ENCODE measurements around the gene SLC35A4. TPM values are rescaled to one million over a fixed set of nuclear protein-coding genes. Genes with fewer than 3 reads are reported as not detected.

SLC35A4 gene, protein sequence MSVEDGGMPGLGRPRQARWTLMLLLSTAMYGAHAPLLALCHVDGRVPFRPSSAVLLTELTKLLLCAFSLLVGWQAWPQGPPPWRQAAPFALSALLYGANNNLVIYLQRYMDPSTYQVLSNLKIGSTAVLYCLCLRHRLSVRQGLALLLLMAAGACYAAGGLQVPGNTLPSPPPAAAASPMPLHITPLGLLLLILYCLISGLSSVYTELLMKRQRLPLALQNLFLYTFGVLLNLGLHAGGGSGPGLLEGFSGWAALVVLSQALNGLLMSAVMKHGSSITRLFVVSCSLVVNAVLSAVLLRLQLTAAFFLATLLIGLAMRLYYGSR
- 10 to 100 TPM; 13.1 to 64.1 (median 34.1) TPM for total RNA-seq

GRCh38 chr5:140564196-140565023 is at the start of gene SLC35A4, which contains the start of gene APBB3:
TSS of gene SLC35A4 (plus strand) at chr5:140564828. CDS start at chr5:140567170, 2,342 bp downstream.
TSS of gene APBB3 (minus strand) at chr5:140564598. CDS start at chr5:140564245, 353 bp downstream.
- Histone ChIP-seq H3K4me1 (replicated peaks in 1 of 2) (peaks cover 18 to 22% of the 10 kb centered on the region in 2 donors), H3K27ac (peak within 1 kb of the TSS; percentile 95 to 96), H3K4me3 (peak within 1 kb of the TSS; percentile 73 to 92 (median 79))
- WGBS, 10 experiments = 0 to 5% (median 2%) methylated on average over 4 to 14 of the region's 74 CpGs; no CpG with 5 or more reads in 6 of the 10 experiments
- peak; percentile 80 to 93 (median 88) for ATAC-seq (replicated peaks in 6 of 8)
- in situ Hi-C loops (cut with MboI; ENCODE audit: low pct_unique_long_range_greater_than_20kb in 2 of 9, low sequenced_read_pairs in 9 of 9, unreplicated experiment in 9 of 9) = loop anchor here in 3 of 9 experiments (25.0 kb wide), 2 partner anchors 98 to 123 kb away; partner anchors contain the start of genes DND1 (in 2 of the 3), WDR55 (in 2 of the 3), HARS1 (in 1 of the 3) and HARS2 (in 1 of the 3)

- in situ Hi-C loops (cut with MboI; ENCODE audit: low pct_unique_long_range_greater_than_20kb in 2 of 9, low sequenced_read_pairs in 9 of 9, unreplicated experiment in 9 of 9) = no loop called here
- 88 to 100% (median 94%) methylated on average over 2 of the region's 2 CpGs for WGBS, 10 experiments
- no peak overlapping the region for H3K27ac ChIP-seq
- no peak for ATAC-seq (replicated peaks in 6 of 8)
- H3K4me1 ChIP-seq (replicated peaks in 1 of 2) = no peaks in the 10 kb centered on the region
- H3K4me3 ChIP-seq = no peak overlapping the region
Measured at GRCh38 chr5:140524003-140524402, 40.6 kb upstream of the SLC35A4 start.

DNA sequence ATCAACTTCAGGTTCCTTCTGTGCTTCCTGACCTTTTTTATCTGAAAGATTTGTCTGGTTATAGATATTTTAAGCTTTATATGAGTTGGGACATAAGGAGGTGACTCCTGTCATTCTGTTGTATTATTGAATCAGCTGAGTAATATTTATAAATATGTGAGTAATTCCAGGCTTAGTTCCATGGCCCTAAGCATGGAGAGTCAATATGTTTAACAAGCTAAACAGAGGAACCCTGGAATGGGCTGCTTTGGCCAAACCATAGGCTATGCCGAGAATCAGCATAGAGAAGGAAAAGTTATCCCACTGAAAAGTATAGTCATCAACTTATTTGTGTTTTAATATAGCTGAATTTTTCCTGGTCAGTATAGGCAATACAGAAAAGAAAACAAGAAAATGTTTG is 24.4 kb upstream of the SLC35A4 start:
- Histone ChIP-seq H3K27ac (no peak overlapping the region), H3K4me3 (no peak overlapping the region), H3K4me1 (replicated peaks in 1 of 2) (no peaks in the 10 kb centered on the region)
- in situ Hi-C loops (cut with MboI; ENCODE audit: low pct_unique_long_range_greater_than_20kb in 2 of 9, low sequenced_read_pairs in 9 of 9, unreplicated experiment in 9 of 9) = loop anchor here in 1 of 9 experiments (25.0 kb wide), 1 partner anchor 103 kb away; no protein-coding TSS in a partner anchor
- 88 to 100% (median 100%) methylated on average over 1 of the region's 1 CpG; no CpG with 5 or more reads in 1 of the 10 experiments for WGBS, 10 experiments
- no peak for ATAC-seq (replicated peaks in 6 of 8)

GRCh38 chr5:140542972-140543371 is 21.7 kb upstream of the SLC35A4 start:
- in situ Hi-C loops (cut with MboI; ENCODE audit: low pct_unique_long_range_greater_than_20kb in 2 of 9, low sequenced_read_pairs in 9 of 9, unreplicated experiment in 9 of 9) = loop anchor here in 1 of 9 experiments (25.0 kb wide), 1 partner anchor 106 kb away; no protein-coding TSS in a partner anchor
- 91 to 100% (median 98%) methylated on average over 1 to 5 of the region's 5 CpGs; no CpG with 5 or more reads in 2 of the 10 experiments for WGBS, 10 experiments
- ATAC-seq (replicated peaks in 6 of 8) = no peak
- no peak overlapping the region for H3K4me3 ChIP-seq
- H3K4me1 ChIP-seq (replicated peaks in 1 of 2) = peaks cover 10 to 11% of the 10 kb centered on the region in 2 donors
- no peak overlapping the region for H3K27ac ChIP-seq

DNA sequence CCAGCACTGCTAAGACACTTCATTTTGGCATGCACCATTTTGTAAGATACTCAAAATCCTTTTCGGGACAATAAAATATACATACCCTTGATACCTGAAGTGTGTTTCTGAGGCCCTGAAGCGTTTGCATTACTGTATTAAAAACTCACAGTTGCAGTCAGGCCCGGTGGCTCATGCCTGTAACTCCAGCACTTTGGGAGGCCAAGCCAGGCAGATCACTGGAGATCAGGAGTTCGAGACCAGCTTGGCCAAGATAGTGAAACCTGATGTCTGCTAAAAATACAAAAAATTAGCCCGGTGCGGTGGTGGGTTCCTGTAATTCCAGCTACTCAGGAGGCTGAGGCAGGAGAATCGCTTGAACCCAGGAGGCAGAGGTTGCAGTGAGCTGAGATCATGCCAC is 19.6 kb upstream of the SLC35A4 start:
- WGBS, 10 experiments = 94 to 100% (median 100%) methylated on average over 2 to 5 of the region's 7 CpGs; no CpG with 5 or more reads in 2 of the 10 experiments
- H3K27ac ChIP-seq = no peak overlapping the region
- H3K4me3 ChIP-seq = no peak overlapping the region
- peaks cover 12 to 16% of the 10 kb centered on the region in 2 donors for H3K4me1 ChIP-seq (replicated peaks in 1 of 2)
- ATAC-seq (replicated peaks in 6 of 8) = no peak
- in situ Hi-C loops (cut with MboI; ENCODE audit: low pct_unique_long_range_greater_than_20kb in 2 of 9, low sequenced_read_pairs in 9 of 9, unreplicated experiment in 9 of 9) = loop anchor here in 1 of 9 experiments (25.0 kb wide), 1 partner anchor 108 kb away; no protein-coding TSS in a partner anchor

GRCh38 chr5:140545606-140546005 is 19.0 kb upstream of the SLC35A4 start:
- peaks cover 12 to 16% of the 10 kb centered on the region in 2 donors for H3K4me1 ChIP-seq (replicated peaks in 1 of 2)
- 82 to 100% (median 100%) methylated on average over 1 to 10 of the region's 10 CpGs; no CpG with 5 or more reads in 3 of the 10 experiments for WGBS, 10 experiments
- no peak overlapping the region for H3K4me3 ChIP-seq
- in situ Hi-C loops (cut with MboI; ENCODE audit: low pct_unique_long_range_greater_than_20kb in 2 of 9, low sequenced_read_pairs in 9 of 9, unreplicated experiment in 9 of 9) = loop anchor here in 1 of 9 experiments (25.0 kb wide), 1 partner anchor 108 kb away; no protein-coding TSS in a partner anchor
- no peak for ATAC-seq (replicated peaks in 6 of 8)
- H3K27ac ChIP-seq = no peak overlapping the region

DNA sequence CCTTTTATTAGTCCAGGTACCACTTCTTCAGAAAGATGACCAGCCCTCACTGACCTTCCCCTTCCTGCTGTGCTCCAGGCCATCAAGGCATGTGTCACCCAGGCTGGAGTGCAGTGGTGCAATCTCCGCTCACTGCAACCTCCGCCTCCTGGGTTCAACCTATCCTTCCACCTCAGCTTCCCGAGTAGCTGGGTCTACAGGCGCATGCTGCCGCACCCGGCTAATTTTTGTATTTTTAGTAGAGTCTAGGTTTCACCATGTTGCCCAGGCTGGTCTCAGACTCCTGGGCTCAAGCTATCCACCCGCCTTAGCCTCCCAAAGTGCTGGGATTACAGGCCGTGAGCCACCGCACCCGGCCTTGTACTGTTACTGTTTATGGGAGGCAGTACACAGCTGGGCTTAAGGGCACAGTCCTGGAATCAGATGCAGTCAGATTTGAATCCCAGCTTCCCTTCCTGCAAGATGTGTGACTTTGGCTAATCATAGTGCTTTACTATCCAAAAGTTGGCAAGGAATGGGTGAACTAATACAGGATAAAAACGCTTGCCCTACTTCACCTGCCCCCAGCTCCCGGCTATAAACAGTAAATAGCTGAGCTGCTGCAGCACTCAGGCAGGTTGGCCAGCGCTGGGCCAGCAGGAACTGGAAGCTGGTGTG is 17.6 kb upstream of the SLC35A4 start:
- peak overlapping the region; percentile 12 to 60 for H3K27ac ChIP-seq
- in situ Hi-C loops (cut with MboI; ENCODE audit: low pct_unique_long_range_greater_than_20kb in 2 of 9, low sequenced_read_pairs in 9 of 9, unreplicated experiment in 9 of 9) = loop anchor here in 1 of 9 experiments (25.0 kb wide), 1 partner anchor 110 kb away; no protein-coding TSS in a partner anchor
- peak overlapping the region; percentile 0 to 33 (median 29) for H3K4me3 ChIP-seq
- 0 to 86% (median 53%) methylated on average over 1 to 8 of the region's 13 CpGs; no CpG with 5 or more reads in 3 of the 10 experiments for WGBS, 10 experiments
- H3K4me1 ChIP-seq (replicated peaks in 1 of 2) = peaks cover 12 to 16% of the 10 kb centered on the region in 2 donors
- ATAC-seq (replicated peaks in 6 of 8) = peak; percentile 18 to 41 (median 28)

- ATAC-seq (replicated peaks in 6 of 8) = peak; percentile 76 to 96 (median 94)
- in situ Hi-C loops (cut with MboI; ENCODE audit: low pct_unique_long_range_greater_than_20kb in 2 of 9, low sequenced_read_pairs in 9 of 9, unreplicated experiment in 9 of 9) = loop anchor here in 1 of 9 experiments (25.0 kb wide), 1 partner anchor 110 kb away; no protein-coding TSS in a partner anchor
- Histone ChIP-seq H3K4me3 (peak within 1 kb of the TSS; percentile 10 to 33 (median 29)), H3K4me1 (replicated peaks in 1 of 2) (peaks cover 12 to 16% of the 10 kb centered on the region in 2 donors), H3K27ac (peak within 1 kb of the TSS; percentile 43 to 73)
- WGBS, 10 experiments = 2 to 22% (median 13%) methylated on average over 4 to 14 of the region's 52 CpGs; no CpG with 5 or more reads in 4 of the 10 experiments
Measured at GRCh38 chr5:140547508-140548299, 16.9 kb upstream of the SLC35A4 start, which contains the start of gene EIF4EBP3. TSS of gene EIF4EBP3 (plus strand) at chr5:140547662. CDS start at chr5:140547738, 76 bp downstream.

DNA sequence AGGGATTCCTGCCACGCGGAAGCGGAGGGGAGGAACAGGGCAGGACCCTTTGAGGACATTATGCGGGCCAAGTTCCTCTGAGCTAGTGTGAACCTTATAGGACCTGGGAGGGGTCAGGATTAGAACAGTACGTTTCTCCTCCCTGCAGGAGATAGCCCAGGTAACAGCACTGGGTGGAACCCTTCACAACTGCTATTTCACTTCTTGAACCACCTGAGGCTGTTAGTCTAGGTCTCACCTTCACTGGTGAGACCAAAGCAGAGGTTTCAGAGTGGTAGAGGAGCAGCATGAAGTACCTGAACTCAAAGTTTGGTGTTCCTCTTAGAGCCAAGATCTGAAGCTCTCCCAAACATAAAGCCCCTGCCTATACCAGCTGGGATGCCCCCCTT is 16.3 kb upstream of the SLC35A4 start:
- ATAC-seq (replicated peaks in 6 of 8) = peak in 3 of 8 experiments; percentile 2 to 29 (median 18)
- in situ Hi-C loops (cut with MboI; ENCODE audit: low pct_unique_long_range_greater_than_20kb in 2 of 9, low sequenced_read_pairs in 9 of 9, unreplicated experiment in 9 of 9) = loop anchor here in 1 of 9 experiments (25.0 kb wide), 1 partner anchor 111 kb away; no protein-coding TSS in a partner anchor
- Histone ChIP-seq H3K27ac (peak overlapping the region; percentile 43 to 73), H3K4me1 (replicated peaks in 1 of 2) (peaks cover 12 to 16% of the 10 kb centered on the region in 2 donors), H3K4me3 (peak overlapping the region in 2 of 5 donors; percentile 31 to 33)
- 45 to 58% (median 52%) methylated on average over 3 to 5 of the region's 5 CpGs; no CpG with 5 or more reads in 7 of the 10 experiments for WGBS, 10 experiments

GRCh38 chr5:140548791-140549190 is 15.8 kb upstream of the SLC35A4 start:
- WGBS, 10 experiments = 100% methylated on average over 1 to 2 of the region's 7 CpGs; no CpG with 5 or more reads in 8 of the 10 experiments
- Histone ChIP-seq H3K4me3 (no peak overlapping the region), H3K4me1 (replicated peaks in 1 of 2) (peaks cover 12 to 16% of the 10 kb centered on the region in 2 donors), H3K27ac (peak overlapping the region in 1 of 2 donors; percentile 73)
- no peak for ATAC-seq (replicated peaks in 6 of 8)
- in situ Hi-C loops (cut with MboI; ENCODE audit: low pct_unique_long_range_greater_than_20kb in 2 of 9, low sequenced_read_pairs in 9 of 9, unreplicated experiment in 9 of 9) = loop anchor here in 1 of 9 experiments (25.0 kb wide), 1 partner anchor 111 kb away; no protein-coding TSS in a partner anchor
